ENCODE results near the gene RAD51B.
A peak's percentile ranks its signal among the peaks of the same experiment; 100 is the strongest.
"Not testable (repeated sequence)": the region's sequence is repeated elsewhere in the genome, so short reads cannot be mapped to it uniquely, and the experiment has no call there.

The RAD51B gene

GRCh38 chr14:67977434-67978034 is 158.0 kb downstream of the RAD51B start:
- ChIA-PET CTCF (no interaction called here), POLR2A (ENCODE audit: low non-redundant PET) (no interaction called here)
- DNase-seq (ENCODE audit: low spot score): no peak
- no peak overlapping the region for H3K27ac ChIP-seq
- no peak for TF ChIP-seq CTCF (conservative IDR thresholded peaks at IDR 0.05; ENCODE audit: low read depth)

DNA sequence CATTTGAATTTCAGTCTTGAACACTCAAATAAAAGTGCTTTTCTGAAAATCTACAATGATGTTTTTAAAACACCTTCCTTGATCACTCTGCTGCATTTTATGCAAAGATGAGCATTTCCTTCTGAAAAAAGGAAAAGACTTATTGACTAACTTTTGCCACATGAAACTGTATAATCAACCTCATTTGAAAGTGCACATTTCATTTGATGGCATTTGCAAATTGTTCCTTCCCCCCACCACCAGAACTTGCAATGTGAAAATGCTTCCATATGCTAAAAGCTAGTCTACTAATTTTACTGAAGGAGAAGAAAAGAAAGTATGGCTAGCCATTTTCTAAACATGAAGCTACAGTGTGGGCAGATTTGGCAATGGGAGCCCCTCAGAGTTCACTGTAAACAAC is 159.2 kb downstream of the RAD51B start:
- POLR2A ChIA-PET (ENCODE audit: low non-redundant PET): no interaction called here
- H3K27ac ChIP-seq: no peak overlapping the region
- TF ChIP-seq CTCF (conservative IDR thresholded peaks at IDR 0.05; ENCODE audit: low read depth): no peak

GRCh38 chr14:67982711-67983608 is 163.4 kb downstream of the RAD51B start:
- POLR2A ChIA-PET (ENCODE audit: low non-redundant PET): no interaction called here
- peak overlapping the region; percentile 66 for H3K27ac ChIP-seq
- CTCF ChIA-PET: no interaction called here
- no peak for DNase-seq (ENCODE audit: low spot score)
- TF ChIP-seq CTCF (conservative IDR thresholded peaks at IDR 0.05; ENCODE audit: low read depth): no peak

More for the DNA sequence above, 159.2 kb downstream of the RAD51B start:
- CTCF ChIA-PET: no interaction called here
- DNase-seq (ENCODE audit: low spot score): no peak

DNA sequence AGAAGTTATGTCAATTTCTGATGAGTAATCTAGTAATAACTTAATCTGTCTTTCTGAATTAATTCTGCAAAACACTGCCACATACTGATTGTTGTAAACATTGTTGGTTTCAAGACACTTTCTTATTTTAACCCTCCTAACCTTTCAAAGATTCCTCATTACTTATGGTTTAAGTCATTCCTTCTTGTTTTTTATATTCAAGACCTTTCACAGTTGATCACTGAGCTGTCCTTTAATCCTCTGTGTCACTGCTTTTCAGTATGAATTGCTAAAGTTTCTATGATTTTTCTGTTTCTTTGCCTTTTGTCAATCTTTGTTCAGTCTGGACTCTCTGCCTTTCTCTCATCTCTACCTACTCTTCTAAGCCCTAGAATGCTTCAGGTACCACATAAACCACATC is 164.7 kb downstream of the RAD51B start:
- ChIA-PET CTCF (no interaction called here), POLR2A (ENCODE audit: low non-redundant PET) (no interaction called here)
- TF ChIP-seq CTCF (conservative IDR thresholded peaks at IDR 0.05; ENCODE audit: low read depth): no peak
- DNase-seq (ENCODE audit: low spot score): no peak
- H3K27ac ChIP-seq: peak overlapping the region; percentile 53

DNA sequence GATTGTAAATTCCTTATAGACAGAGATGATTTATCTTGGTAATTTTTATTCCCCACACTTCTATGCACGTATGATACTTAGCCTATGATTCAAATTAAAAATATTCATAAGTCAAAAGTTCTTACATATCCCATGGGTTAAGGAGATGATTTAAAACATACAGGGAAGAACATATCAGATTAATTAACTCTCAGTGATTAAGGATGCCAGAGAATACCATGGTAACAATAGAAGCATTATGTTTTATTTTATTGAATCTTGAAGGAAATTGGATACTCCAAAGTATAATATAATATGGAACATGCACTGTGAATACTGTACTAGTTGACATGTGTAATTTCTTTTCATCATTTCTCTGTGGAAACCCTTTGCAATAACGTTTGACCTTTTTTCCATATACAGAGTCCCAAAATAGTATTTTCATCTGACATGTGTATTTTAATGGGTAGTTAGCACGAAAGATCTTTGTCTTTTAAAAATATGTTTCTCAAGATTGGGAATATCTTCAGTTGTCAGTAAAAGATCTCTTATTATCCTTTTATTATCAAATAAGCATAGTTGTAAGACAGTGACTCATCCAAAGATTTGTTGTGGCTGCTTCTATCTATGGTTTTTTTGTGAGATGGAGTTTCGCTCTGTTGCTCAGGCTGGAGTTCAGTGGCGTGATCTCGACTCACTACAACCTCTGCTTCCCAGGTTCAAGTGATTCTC is 166.7 kb downstream of the RAD51B start:
- H3K27ac ChIP-seq: no peak overlapping the region
- ChIA-PET CTCF (no interaction called here), POLR2A (ENCODE audit: low non-redundant PET) (no interaction called here)
- TF ChIP-seq CTCF (conservative IDR thresholded peaks at IDR 0.05; ENCODE audit: low read depth): no peak
- DNase-seq (ENCODE audit: low spot score): no peak

GRCh38 chr14:67987606-67988005 is 168.0 kb downstream of the RAD51B start:
- H3K27ac ChIP-seq: no peak overlapping the region
- POLR2A ChIA-PET (ENCODE audit: low non-redundant PET): no interaction called here
- CTCF ChIA-PET: no interaction called here
- DNase-seq (ENCODE audit: low spot score): no peak
- TF ChIP-seq CTCF (conservative IDR thresholded peaks at IDR 0.05; ENCODE audit: low read depth): no peak

GRCh38 chr14:67988210-67988609 is 168.6 kb downstream of the RAD51B start:
- H3K27ac ChIP-seq; POLR2A ChIA-PET (ENCODE audit: low non-redundant PET); DNase-seq (ENCODE audit: low spot score); CTCF ChIA-PET: not testable (repeated sequence)

Data from RWPE1 (cell line).